OCI-LY1 (cell line): ENCODE data around the gene SLC38A2.

Source experiments
- EZH2 ChIP-seq: fragments of 200-600 bp; sonication (generic), shearing (Covaris generic); IDR thresholded peaks from 2 replicates; pipeline ENCODE4 v1.8.0; 2017; ENCODE audit warnings: borderline replicate concordance, mixed run types, mild to moderate bottlenecking, antibody characterized with exemption, low read length, moderate library complexity, mixed read lengths
- TF ChIP-seq, protein P1 (sequence below): fragments of 200-600 bp; sonication (generic), shearing (Covaris generic); IDR thresholded peaks from 2 replicates; pipeline ENCODE4 v1.5.1; 2017; ENCODE audit warnings: mild to moderate bottlenecking, antibody characterized with exemption, low read length, moderate library complexity, mixed read lengths

DNA sequence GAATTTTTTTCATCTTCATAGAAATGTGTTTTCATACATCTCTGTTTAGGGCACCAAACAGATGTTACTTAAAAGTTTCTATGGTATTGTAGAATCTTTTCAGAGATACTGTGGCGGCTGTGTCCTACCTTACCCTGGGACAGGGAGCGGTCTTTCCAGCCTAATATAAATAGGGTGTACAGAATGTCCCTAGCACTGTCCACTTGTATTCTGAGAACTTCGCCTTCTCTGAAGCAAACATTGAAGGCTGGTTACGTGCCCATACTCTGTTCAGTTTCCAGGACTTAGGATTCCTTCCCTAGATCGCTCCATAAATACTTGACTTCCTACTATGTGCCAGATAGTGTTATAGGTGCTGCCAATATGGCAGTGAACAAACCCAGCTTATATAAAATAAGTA lies 24.3 kb upstream of the SLC38A2 start:
- TF ChIP-seq, protein P1, sequence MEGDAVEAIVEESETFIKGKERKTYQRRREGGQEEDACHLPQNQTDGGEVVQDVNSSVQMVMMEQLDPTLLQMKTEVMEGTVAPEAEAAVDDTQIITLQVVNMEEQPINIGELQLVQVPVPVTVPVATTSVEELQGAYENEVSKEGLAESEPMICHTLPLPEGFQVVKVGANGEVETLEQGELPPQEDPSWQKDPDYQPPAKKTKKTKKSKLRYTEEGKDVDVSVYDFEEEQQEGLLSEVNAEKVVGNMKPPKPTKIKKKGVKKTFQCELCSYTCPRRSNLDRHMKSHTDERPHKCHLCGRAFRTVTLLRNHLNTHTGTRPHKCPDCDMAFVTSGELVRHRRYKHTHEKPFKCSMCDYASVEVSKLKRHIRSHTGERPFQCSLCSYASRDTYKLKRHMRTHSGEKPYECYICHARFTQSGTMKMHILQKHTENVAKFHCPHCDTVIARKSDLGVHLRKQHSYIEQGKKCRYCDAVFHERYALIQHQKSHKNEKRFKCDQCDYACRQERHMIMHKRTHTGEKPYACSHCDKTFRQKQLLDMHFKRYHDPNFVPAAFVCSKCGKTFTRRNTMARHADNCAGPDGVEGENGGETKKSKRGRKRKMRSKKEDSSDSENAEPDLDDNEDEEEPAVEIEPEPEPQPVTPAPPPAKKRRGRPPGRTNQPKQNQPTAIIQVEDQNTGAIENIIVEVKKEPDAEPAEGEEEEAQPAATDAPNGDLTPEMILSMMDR, result no peak
- no peak for TF ChIP-seq EZH2
